Gastrocnemius medialis (tissue), 4 donors: ENCODE results near the gene SLC66A1. TPM values are rescaled to one million over a fixed set of nuclear protein-coding genes. Genes with fewer than 3 reads are reported as not detected.

ENCODE experiments used
- ATAC-seq, 2 donors: fragments of 150-250 bp; one replicate each; pipeline ENCODE4 v1.9.1; 2016
- DNase-seq, 2 donors: peaks; one replicate each; pipeline ENCODE4 v3.0.0-alpha.2; 2019
- H3K27ac ChIP-seq, 4 donors: fragments of 200-600 bp; sonication (generic); 1 replicate in 1 of 4; 2 replicates in 3 of 4; pipeline ENCODE4 v1.5.1; 2016 to 2018; ENCODE audit warnings: mild to moderate bottlenecking in 2 of 4, moderate library complexity in 1 of 4
- H3K27me3 ChIP-seq, 3 donors: fragments of 200-600 bp; sonication (generic) in 2 of 3; 1 replicate in 1 of 3; 2 replicates in 2 of 3; pipeline versions ENCODE4 v1.5.1 to v1.6.0; 2016 to 2019; ENCODE audit warnings: mild to moderate bottlenecking in 1 of 3, moderate library complexity in 1 of 3
- H3K36me3 ChIP-seq, 2 donors: fragments of 200-600 bp; sonication (generic) in 1 of 2; one replicate each; pipeline ENCODE4 v1.5.1; 2017 to 2018
- H3K4me1 ChIP-seq, 2 donors: fragments of 200-600 bp; sonication (generic) in 1 of 2; one replicate each; pipeline ENCODE4 v1.5.1; 2016 to 2017; ENCODE audit warnings: mild to moderate bottlenecking in 2 of 2
- H3K4me3 ChIP-seq, 4 donors: fragments of 200-600 bp; sonication (generic) in 3 of 4; 1 replicate in 1 of 4; 2 replicates in 3 of 4; pipeline ENCODE4 v1.5.1; 2016 to 2019; ENCODE audit warnings: mild to moderate bottlenecking in 2 of 4
- H3K9me3 ChIP-seq, 3 donors: fragments of 200-600 bp; sonication (generic) in 2 of 3; 1 replicate in 1 of 3; 2 replicates in 2 of 3; pipeline ENCODE4 v1.5.1; 2016 to 2019
- CTCF ChIP-seq, 5 experiments: fragments of 450-650 bp in 3 of 5; fragments of 200-600 bp in 2 of 5; sonication (generic) in 2 of 5; IDR thresholded peaks in 4 of 5; conservative IDR thresholded peaks in 1 of 5; 1 replicate in 4 of 5; 2 replicates in 1 of 5; pipeline ENCODE4 v1.5.1; 2016 to 2019; ENCODE audit warnings: antibody characterized with exemption in 5 of 5, mild to moderate bottlenecking in 3 of 5, moderate library complexity in 3 of 5
- POLR2A ChIP-seq, 2 donors: fragments of 450-650 bp; IDR thresholded peaks; one replicate each; pipeline ENCODE4 v1.6.1; 2017; ENCODE audit warnings: antibody characterized with exemption in 2 of 2, mild to moderate bottlenecking in 2 of 2, moderate library complexity in 2 of 2
- in situ Hi-C, 4 donors: fragments of 200-750 bp; cut with MboI; loops; one replicate each; pipeline versions ENCODE4 v1.15.0 to v1.8.0; 2017; ENCODE audit warnings: low sequenced_read_pairs in 4 of 4
- intact Hi-C: fragments of 100-400 bp; cut with DNase I; formaldehyde crosslinking; loops from one replicate; pipeline ENCODE4 v1.15.1; 2023; ENCODE audit warnings: low total_unique reads
- total RNA-seq, 4 donors: library from RNA; depleted of rRNA; stranded (reverse); fragments of >200 nt; gene quantifications; one replicate each; pipeline versions ENCODE4 v1.1.0 to v1.2.3, GENCODE V29; 2016

SLC66A1 gene
- total RNA-seq, 4 donors from 2014 or later = 13.9 to 30.0 (median 19.3) TPM

DNA sequence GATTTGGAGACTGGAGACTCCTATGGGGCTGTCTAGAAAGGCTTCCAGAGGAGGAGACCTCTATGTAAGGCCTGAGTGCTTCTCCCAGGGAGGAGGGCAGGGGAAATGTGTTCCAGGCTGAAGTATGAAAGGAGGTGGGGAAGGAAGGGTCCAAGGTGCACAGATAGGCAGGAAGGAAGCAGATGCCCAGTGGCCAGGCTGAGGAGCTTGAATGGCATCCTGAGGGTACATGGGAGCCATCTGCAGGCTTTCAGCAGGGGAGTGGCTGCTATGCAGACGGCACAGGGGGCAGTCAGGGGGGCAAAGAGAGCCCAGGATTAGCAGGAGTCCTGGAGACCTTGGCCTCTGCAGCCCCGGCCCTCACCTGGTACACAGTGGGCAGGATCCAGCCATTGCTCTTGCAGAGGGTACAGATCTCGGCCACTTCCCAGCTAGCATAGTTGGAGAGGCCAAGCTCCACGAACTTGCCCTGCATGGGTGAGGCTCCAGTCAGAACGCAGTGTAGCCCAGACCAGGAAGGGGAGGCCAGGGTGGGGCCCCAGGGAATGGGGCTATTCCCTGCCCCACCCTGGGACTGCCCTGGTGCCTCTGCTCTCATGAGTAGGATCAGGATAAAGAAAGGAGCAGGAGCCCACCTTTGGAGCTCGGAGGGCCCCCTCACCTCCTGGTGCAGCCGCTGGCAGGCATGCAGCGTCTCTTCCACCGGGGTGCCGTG, 4.2 kb upstream of the SLC66A1 start:
- H3K36me3 ChIP-seq = peaks cover 0 to 55% of the 10 kb centered on the region in 2 donors
- H3K27me3 ChIP-seq = no peaks in the 10 kb centered on the region
- H3K4me1 ChIP-seq = peaks cover 13% of the 10 kb centered on the region in 2 donors
- no peak for TF ChIP-seq POLR2A (IDR thresholded peaks at IDR 0.05)
- TF ChIP-seq CTCF (IDR thresholded peaks at IDR 0.05 in 4 of 5, conservative IDR thresholded peaks at IDR 0.05 in 1 of 5) = no peak
- ATAC-seq (no peak), DNase-seq (no peak)
- H3K27ac ChIP-seq = no peak overlapping the region
- intact Hi-C loops (no loop called here), in situ Hi-C loops (no loop called here)
- H3K9me3 ChIP-seq = no peaks in the 10 kb centered on the region
- no peak overlapping the region for H3K4me3 ChIP-seq

GRCh38 chr1:19308509-19308907, 3.6 kb upstream of the SLC66A1 start:
- Histone ChIP-seq H3K4me3 (no peak overlapping the region), H3K27ac (no peak overlapping the region), H3K36me3 (peaks cover 0 to 51% of the 10 kb centered on the region in 2 donors), H3K4me1 (peaks cover 18 to 19% of the 10 kb centered on the region in 2 donors), H3K27me3 (no peaks in the 10 kb centered on the region), H3K9me3 (no peaks in the 10 kb centered on the region)
- DNase-seq = no peak
- no peak for ATAC-seq
- intact Hi-C loops = no loop called here
- in situ Hi-C loops = no loop called here
- no peak for TF ChIP-seq CTCF (IDR thresholded peaks at IDR 0.05 in 4 of 5, conservative IDR thresholded peaks at IDR 0.05 in 1 of 5)

DNA sequence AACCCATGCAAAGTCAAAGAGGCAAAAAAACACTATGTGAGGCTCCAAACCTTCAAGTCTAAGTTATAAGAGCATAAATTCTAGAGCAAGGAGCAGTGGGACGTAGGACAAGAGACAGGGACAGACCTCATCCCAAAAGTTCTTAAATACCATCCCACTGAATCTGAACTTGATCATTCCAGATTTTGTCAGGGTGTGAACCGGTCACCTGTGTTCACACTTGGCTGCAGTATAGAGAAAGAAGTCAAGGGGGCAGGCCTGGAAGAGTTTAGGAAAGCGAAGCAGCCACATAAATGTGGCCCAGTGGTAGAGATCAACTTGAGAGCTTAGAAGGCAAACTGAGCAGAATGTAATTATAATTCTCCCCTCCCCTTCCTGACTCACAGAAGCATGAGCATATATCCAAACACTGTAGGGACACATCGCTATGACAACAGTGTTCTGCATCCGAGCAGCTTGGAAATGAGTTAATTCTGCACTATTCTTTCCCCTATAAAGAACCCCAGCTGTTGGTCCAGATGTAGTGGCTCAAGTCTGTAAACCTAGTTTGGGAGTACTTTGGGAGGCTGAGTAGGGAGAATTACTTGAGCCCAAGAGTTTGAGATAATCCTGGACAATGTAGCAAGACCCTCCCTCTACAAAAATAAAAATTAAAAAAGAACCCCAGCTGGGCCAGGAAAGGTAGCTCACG, 2.9 kb upstream of the SLC66A1 start:
- TF ChIP-seq POLR2A (IDR thresholded peaks at IDR 0.05) = no peak
- no peak for TF ChIP-seq CTCF (IDR thresholded peaks at IDR 0.05 in 4 of 5, conservative IDR thresholded peaks at IDR 0.05 in 1 of 5)

GRCh38 chr1:19310061-19310460, 2.1 kb upstream of the SLC66A1 start:
- DNase-seq (no peak), ATAC-seq (no peak)
- intact Hi-C loops = loop anchor here (5.0 to 10.0 kb wide), 2 partner anchors 58 to 345 kb away; partner anchors contain the start of genes EMC1 and MRTO4
- TF ChIP-seq CTCF (IDR thresholded peaks at IDR 0.05 in 4 of 5, conservative IDR thresholded peaks at IDR 0.05 in 1 of 5) (no peak), POLR2A (IDR thresholded peaks at IDR 0.05) (no peak)
- no peak overlapping the region for H3K27ac ChIP-seq
- H3K9me3 ChIP-seq = no peaks in the 10 kb centered on the region
- peaks cover 19 to 20% of the 10 kb centered on the region in 2 donors for H3K4me1 ChIP-seq
- H3K36me3 ChIP-seq = peaks cover 0 to 35% of the 10 kb centered on the region in 2 donors
- no peaks in the 10 kb centered on the region for H3K27me3 ChIP-seq
- H3K4me3 ChIP-seq = no peak overlapping the region
- in situ Hi-C loops = no loop called here

More for the DNA sequence above, 2.9 kb upstream of the SLC66A1 start:
- H3K4me3 ChIP-seq = no peak overlapping the region
- H3K27ac ChIP-seq = no peak overlapping the region
- peaks cover 19 to 20% of the 10 kb centered on the region in 2 donors for H3K4me1 ChIP-seq
- peaks cover 0 to 43% of the 10 kb centered on the region in 2 donors for H3K36me3 ChIP-seq
- intact Hi-C loops = no loop called here
- ATAC-seq (no peak), DNase-seq (no peak)
- no peaks in the 10 kb centered on the region for H3K27me3 ChIP-seq
- in situ Hi-C loops = no loop called here
- H3K9me3 ChIP-seq = no peaks in the 10 kb centered on the region
